ENCODE data around the gene LRRN2. TPM values are rescaled to one million over a fixed set of nuclear protein-coding genes. Genes with fewer than 3 reads are reported as not detected.

Gene LRRN2
- total RNA-seq, 2 donors from 2014 or later: 11.4 to 16.2 TPM

GRCh38 chr1:204673209-204673608 is 12.3 kb downstream of the LRRN2 start:
- no peak overlapping the region for H3K4me3 ChIP-seq (ENCODE audit: low read length)
- no peak overlapping the region for H3K4me3 Mint-ChIP-seq
- H3K27me3 ChIP-seq (ENCODE audit: control insufficient read depth, insufficient read depth, low read length, poor library complexity, severe bottlenecking): no peaks in the 10 kb centered on the region
- no peak overlapping the region for H3K27ac ChIP-seq (ENCODE audit: low read depth, low read length)
- H3K4me1 Mint-ChIP-seq: peaks cover 5% of the 10 kb centered on the region
- TF ChIP-seq, protein P1, sequence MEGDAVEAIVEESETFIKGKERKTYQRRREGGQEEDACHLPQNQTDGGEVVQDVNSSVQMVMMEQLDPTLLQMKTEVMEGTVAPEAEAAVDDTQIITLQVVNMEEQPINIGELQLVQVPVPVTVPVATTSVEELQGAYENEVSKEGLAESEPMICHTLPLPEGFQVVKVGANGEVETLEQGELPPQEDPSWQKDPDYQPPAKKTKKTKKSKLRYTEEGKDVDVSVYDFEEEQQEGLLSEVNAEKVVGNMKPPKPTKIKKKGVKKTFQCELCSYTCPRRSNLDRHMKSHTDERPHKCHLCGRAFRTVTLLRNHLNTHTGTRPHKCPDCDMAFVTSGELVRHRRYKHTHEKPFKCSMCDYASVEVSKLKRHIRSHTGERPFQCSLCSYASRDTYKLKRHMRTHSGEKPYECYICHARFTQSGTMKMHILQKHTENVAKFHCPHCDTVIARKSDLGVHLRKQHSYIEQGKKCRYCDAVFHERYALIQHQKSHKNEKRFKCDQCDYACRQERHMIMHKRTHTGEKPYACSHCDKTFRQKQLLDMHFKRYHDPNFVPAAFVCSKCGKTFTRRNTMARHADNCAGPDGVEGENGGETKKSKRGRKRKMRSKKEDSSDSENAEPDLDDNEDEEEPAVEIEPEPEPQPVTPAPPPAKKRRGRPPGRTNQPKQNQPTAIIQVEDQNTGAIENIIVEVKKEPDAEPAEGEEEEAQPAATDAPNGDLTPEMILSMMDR (conservative IDR thresholded peaks at IDR 0.05): no peak
- 90 to 96% methylated on average over 1 to 2 of the region's 2 CpGs for WGBS, 2 experiments (ENCODE audit: insufficient coverage in 1 of 2, insufficient read length in 1 of 2)
- no peaks in the 10 kb centered on the region for H3K9me3 ChIP-seq (ENCODE audit: control insufficient read depth, low read length)
- no peak overlapping the region for H3K9ac ChIP-seq (ENCODE audit: extremely low read depth, low read length, poor library complexity, severe bottlenecking)
- H3K27me3 Mint-ChIP-seq (ENCODE audit: insufficient read depth): no peaks in the 10 kb centered on the region
- no peaks in the 10 kb centered on the region for H3K4me1 ChIP-seq (ENCODE audit: control insufficient read depth, insufficient read depth, low read length)
- H3K9me3 Mint-ChIP-seq: no peaks in the 10 kb centered on the region
- no peak for DNase-seq
- no peak overlapping the region for H3K27ac Mint-ChIP-seq
- peaks cover 6% of the 10 kb centered on the region for H3K36me3 Mint-ChIP-seq (ENCODE audit: low read depth)
- H3K36me3 ChIP-seq (ENCODE audit: control insufficient read depth, insufficient read depth, low read length): no peaks in the 10 kb centered on the region

DNA sequence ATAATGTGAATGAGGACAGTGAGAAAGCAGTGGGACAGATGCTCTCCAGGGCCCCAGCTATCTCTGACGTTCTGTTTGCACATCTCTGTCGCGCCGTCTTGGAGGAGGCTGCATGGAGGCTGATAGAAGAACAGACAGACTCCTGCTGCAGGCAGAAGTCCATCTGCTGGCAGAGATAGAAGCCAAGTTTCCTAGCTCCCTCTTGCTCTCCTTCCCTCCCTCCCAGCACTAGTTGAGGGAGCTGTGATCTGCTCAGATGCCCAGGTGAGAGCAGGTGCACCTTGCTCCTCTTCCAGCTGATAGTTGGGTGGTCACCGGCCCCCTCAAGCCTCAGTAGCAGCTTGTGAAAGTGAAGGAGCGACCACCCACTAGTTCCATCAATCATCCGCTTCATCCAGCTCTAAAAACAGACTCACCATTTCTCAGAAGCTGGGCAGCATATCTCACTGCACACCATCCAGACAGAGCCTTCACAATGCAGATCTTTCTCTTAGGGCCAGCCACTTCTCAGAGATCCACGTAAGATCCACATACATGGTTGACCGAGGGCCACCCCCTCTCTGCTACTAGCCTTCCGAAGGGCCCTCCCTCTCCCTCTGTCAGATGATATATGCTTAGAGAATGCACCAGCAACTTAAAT is 12.9 kb downstream of the LRRN2 start:
- TF ChIP-seq, protein P1 (conservative IDR thresholded peaks at IDR 0.05): no peak
- Mint-ChIP-seq H3K27me3 (ENCODE audit: insufficient read depth) (no peaks in the 10 kb centered on the region), H3K27ac (no peak overlapping the region), H3K36me3 (ENCODE audit: low read depth) (peaks cover 12% of the 10 kb centered on the region), H3K9me3 (no peaks in the 10 kb centered on the region), H3K4me1 (peaks cover 5% of the 10 kb centered on the region), H3K4me3 (no peak overlapping the region)
- no peaks in the 10 kb centered on the region for H3K9me3 ChIP-seq (ENCODE audit: control insufficient read depth, low read length)
- no peak overlapping the region for H3K27ac ChIP-seq (ENCODE audit: low read depth, low read length)
- DNase-seq: no peak
- no peaks in the 10 kb centered on the region for H3K4me1 ChIP-seq (ENCODE audit: control insufficient read depth, insufficient read depth, low read length)
- H3K4me3 ChIP-seq (ENCODE audit: low read length): no peak overlapping the region
- H3K36me3 ChIP-seq (ENCODE audit: control insufficient read depth, insufficient read depth, low read length): no peaks in the 10 kb centered on the region
- 90 to 94% methylated on average over 9 to 10 of the region's 10 CpGs for WGBS, 2 experiments (ENCODE audit: insufficient coverage in 1 of 2, insufficient read length in 1 of 2)
- no peak overlapping the region for H3K9ac ChIP-seq (ENCODE audit: extremely low read depth, low read length, poor library complexity, severe bottlenecking)
- no peaks in the 10 kb centered on the region for H3K27me3 ChIP-seq (ENCODE audit: control insufficient read depth, insufficient read depth, low read length, poor library complexity, severe bottlenecking)

- Mint-ChIP-seq H3K4me1 (peaks cover 5% of the 10 kb centered on the region), H3K27me3 (ENCODE audit: insufficient read depth) (no peaks in the 10 kb centered on the region), H3K36me3 (ENCODE audit: low read depth) (peaks cover 14% of the 10 kb centered on the region), H3K27ac (no peak overlapping the region), H3K4me3 (no peak overlapping the region), H3K9me3 (no peaks in the 10 kb centered on the region)
- H3K4me1 ChIP-seq (ENCODE audit: control insufficient read depth, insufficient read depth, low read length): no peaks in the 10 kb centered on the region
- no peaks in the 10 kb centered on the region for H3K9me3 ChIP-seq (ENCODE audit: control insufficient read depth, low read length)
- no peaks in the 10 kb centered on the region for H3K27me3 ChIP-seq (ENCODE audit: control insufficient read depth, insufficient read depth, low read length, poor library complexity, severe bottlenecking)
- H3K36me3 ChIP-seq (ENCODE audit: control insufficient read depth, insufficient read depth, low read length): no peaks in the 10 kb centered on the region
- H3K27ac ChIP-seq (ENCODE audit: low read depth, low read length): no peak overlapping the region
- H3K4me3 ChIP-seq (ENCODE audit: low read length): no peak overlapping the region
- WGBS, 2 experiments (ENCODE audit: insufficient coverage in 1 of 2, insufficient read length in 1 of 2): 89 to 96% methylated on average over 3 to 6 of the region's 6 CpGs
- no peak overlapping the region for H3K9ac ChIP-seq (ENCODE audit: extremely low read depth, low read length, poor library complexity, severe bottlenecking)
- TF ChIP-seq, protein P1 (conservative IDR thresholded peaks at IDR 0.05): no peak
- DNase-seq: no peak
Observed at GRCh38 chr1:204672069-204672468, 13.5 kb downstream of the LRRN2 start.
